ENCODE measurements around the gene CACNB3. TPM values are rescaled to one million over a fixed set of nuclear protein-coding genes. Genes with fewer than 3 reads are reported as not detected.

CACNB3 gene
- total RNA-seq, 1 donor: 27.7 TPM

GRCh38 chr12:48875944-48876515 is 57.7 kb downstream of the CACNB3 start:
- TF ChIP-seq CTCF (IDR thresholded peaks at IDR 0.05; ENCODE audit: insufficient read depth, low read length): no peak
- H3K4me3 ChIP-seq (ENCODE audit: low read depth, low read length): no peak overlapping the region
- peak; percentile 69 for DNase-seq (ENCODE audit: low read depth)

Small RNAs within 50 kb of the gene (small RNA-seq; reads per million reads assigned to genes)
- gene MIR4701: not detected
- gene RF00019: not detected

Other genes with a start within 250 kb of the CACNB3 start
- not detected in 2 replicates for gene LALBA, start 248.4 kb upstream of the CACNB3 start, total RNA-seq (ENCODE audit: low replicate concordance)
- gene KANSL2, start 136.3 kb upstream of the CACNB3 start, total RNA-seq (ENCODE audit: low replicate concordance): 21.2 and 39.8 TPM in 2 replicates
- gene CCNT1, start 101.8 kb upstream of the CACNB3 start, total RNA-seq (ENCODE audit: low replicate concordance): 21.1 and 34.3 TPM in 2 replicates
- 30.3 and 31.5 TPM in 2 replicates for gene ADCY6, start 29.4 kb upstream of the CACNB3 start, total RNA-seq (ENCODE audit: low replicate concordance)
- 54.1 and 151 TPM in 2 replicates for gene DDX23, start 33.7 kb downstream of the CACNB3 start, total RNA-seq (ENCODE audit: low replicate concordance)
- 0.72 TPM in 1 of 2 replicates, not detected in the other for gene RND1, start 47.4 kb downstream of the CACNB3 start, total RNA-seq (ENCODE audit: low replicate concordance)
- gene FKBP11, start 107.0 kb downstream of the CACNB3 start, total RNA-seq (ENCODE audit: low replicate concordance): 4.8 and 23.8 TPM in 2 replicates
- gene ARF3, start 139.0 kb downstream of the CACNB3 start, total RNA-seq (ENCODE audit: low replicate concordance): 39.7 and 65.3 TPM in 2 replicates
- gene WNT10B, start 153.2 kb downstream of the CACNB3 start, total RNA-seq (ENCODE audit: low replicate concordance): 0.18 and 0.98 TPM in 2 replicates
- gene WNT1, start 159.8 kb downstream of the CACNB3 start, total RNA-seq (ENCODE audit: low replicate concordance): not detected in 2 replicates
- gene DDN, start 180.9 kb downstream of the CACNB3 start, total RNA-seq (ENCODE audit: low replicate concordance): 0.08 and 0.09 TPM in 2 replicates
- 52.4 and 95.9 TPM in 2 replicates for gene PRKAG1, start 200.3 kb downstream of the CACNB3 start, total RNA-seq (ENCODE audit: low replicate concordance)
- gene KMT2D, start 242.3 kb downstream of the CACNB3 start, total RNA-seq (ENCODE audit: low replicate concordance): 22.6 and 23.8 TPM in 2 replicates